ENCODE measurements around the gene HDAC9.

The HDAC9 gene

GRCh38 chr7:18647582-18647981, 152.0 kb downstream of the HDAC9 start:
- H3K36me3 ChIP-seq (ENCODE audit: control insufficient read depth, insufficient read depth, low read length): no peaks in the 10 kb centered on the region
- no peaks in the 10 kb centered on the region for H3K4me1 ChIP-seq (ENCODE audit: control insufficient read depth, insufficient read depth, low read length, poor library complexity, severe bottlenecking)
- H3K27me3 ChIP-seq (replicated peaks; ENCODE audit: control insufficient read depth, insufficient read depth, low read length, poor library complexity, severe bottlenecking): no peaks in the 10 kb centered on the region
- H3K4me3 ChIP-seq (ENCODE audit: insufficient read depth, low read depth, low read length, poor library complexity, severe bottlenecking): no peak overlapping the region
- H3K9me3 ChIP-seq (ENCODE audit: control insufficient read depth, low read length): no peaks in the 10 kb centered on the region
- DNase-seq: no peak
- H3K27ac ChIP-seq (ENCODE audit: insufficient read depth, low read length, poor library complexity, severe bottlenecking): no peak overlapping the region

- no peak overlapping the region for H3K27ac ChIP-seq (ENCODE audit: insufficient read depth, low read length, poor library complexity, severe bottlenecking)
- no peak overlapping the region for H3K4me3 ChIP-seq (ENCODE audit: insufficient read depth, low read depth, low read length, poor library complexity, severe bottlenecking)
- H3K9me3 ChIP-seq (ENCODE audit: control insufficient read depth, low read length): no peaks in the 10 kb centered on the region
- no peaks in the 10 kb centered on the region for H3K36me3 ChIP-seq (ENCODE audit: control insufficient read depth, insufficient read depth, low read length)
- no peaks in the 10 kb centered on the region for H3K4me1 ChIP-seq (ENCODE audit: control insufficient read depth, insufficient read depth, low read length, poor library complexity, severe bottlenecking)
- DNase-seq: no peak
- H3K27me3 ChIP-seq (replicated peaks; ENCODE audit: control insufficient read depth, insufficient read depth, low read length, poor library complexity, severe bottlenecking): no peaks in the 10 kb centered on the region
Measured at GRCh38 chr7:18648849-18649758, 153.6 kb downstream of the HDAC9 start.

- Histone ChIP-seq H3K27me3 (replicated peaks; ENCODE audit: control insufficient read depth, insufficient read depth, low read length, poor library complexity, severe bottlenecking) (no peaks in the 10 kb centered on the region), H3K36me3 (ENCODE audit: control insufficient read depth, insufficient read depth, low read length) (no peaks in the 10 kb centered on the region), H3K27ac (ENCODE audit: insufficient read depth, low read length, poor library complexity, severe bottlenecking) (no peak overlapping the region), H3K4me1 (ENCODE audit: control insufficient read depth, insufficient read depth, low read length, poor library complexity, severe bottlenecking) (no peaks in the 10 kb centered on the region), H3K9me3 (ENCODE audit: control insufficient read depth, low read length) (no peaks in the 10 kb centered on the region), H3K4me3 (ENCODE audit: insufficient read depth, low read depth, low read length, poor library complexity, severe bottlenecking) (no peak overlapping the region)
- no peak for DNase-seq
Measured at GRCh38 chr7:18653381-18654155, 158.0 kb downstream of the HDAC9 start.

GRCh38 chr7:18654709-18655108, 159.2 kb downstream of the HDAC9 start:
- H3K9me3 ChIP-seq (ENCODE audit: control insufficient read depth, low read length): no peaks in the 10 kb centered on the region
- H3K36me3 ChIP-seq (ENCODE audit: control insufficient read depth, insufficient read depth, low read length): no peaks in the 10 kb centered on the region
- no peaks in the 10 kb centered on the region for H3K27me3 ChIP-seq (replicated peaks; ENCODE audit: control insufficient read depth, insufficient read depth, low read length, poor library complexity, severe bottlenecking)
- H3K4me3 ChIP-seq (ENCODE audit: insufficient read depth, low read depth, low read length, poor library complexity, severe bottlenecking): no peak overlapping the region
- H3K4me1 ChIP-seq (ENCODE audit: control insufficient read depth, insufficient read depth, low read length, poor library complexity, severe bottlenecking): no peaks in the 10 kb centered on the region
- no peak for DNase-seq
- H3K27ac ChIP-seq (ENCODE audit: insufficient read depth, low read length, poor library complexity, severe bottlenecking): no peak overlapping the region

GRCh38 chr7:18655506-18655905, 160.0 kb downstream of the HDAC9 start:
- Histone ChIP-seq H3K9me3 (ENCODE audit: control insufficient read depth, low read length) (no peaks in the 10 kb centered on the region), H3K4me1 (ENCODE audit: control insufficient read depth, insufficient read depth, low read length, poor library complexity, severe bottlenecking) (no peaks in the 10 kb centered on the region), H3K27ac (ENCODE audit: insufficient read depth, low read length, poor library complexity, severe bottlenecking) (no peak overlapping the region), H3K36me3 (ENCODE audit: control insufficient read depth, insufficient read depth, low read length) (no peaks in the 10 kb centered on the region), H3K27me3 (replicated peaks; ENCODE audit: control insufficient read depth, insufficient read depth, low read length, poor library complexity, severe bottlenecking) (no peaks in the 10 kb centered on the region), H3K4me3 (ENCODE audit: insufficient read depth, low read depth, low read length, poor library complexity, severe bottlenecking) (no peak overlapping the region)
- no peak for DNase-seq

GRCh38 chr7:18655912-18656311, 160.4 kb downstream of the HDAC9 start:
- no peak for DNase-seq
- H3K27me3 ChIP-seq (replicated peaks; ENCODE audit: control insufficient read depth, insufficient read depth, low read length, poor library complexity, severe bottlenecking): no peaks in the 10 kb centered on the region
- H3K27ac ChIP-seq (ENCODE audit: insufficient read depth, low read length, poor library complexity, severe bottlenecking): no peak overlapping the region
- no peaks in the 10 kb centered on the region for H3K9me3 ChIP-seq (ENCODE audit: control insufficient read depth, low read length)
- no peaks in the 10 kb centered on the region for H3K36me3 ChIP-seq (ENCODE audit: control insufficient read depth, insufficient read depth, low read length)
- H3K4me3 ChIP-seq (ENCODE audit: insufficient read depth, low read depth, low read length, poor library complexity, severe bottlenecking): no peak overlapping the region
- no peaks in the 10 kb centered on the region for H3K4me1 ChIP-seq (ENCODE audit: control insufficient read depth, insufficient read depth, low read length, poor library complexity, severe bottlenecking)

GRCh38 chr7:18656362-18656761, 160.8 kb downstream of the HDAC9 start:
- Histone ChIP-seq H3K27me3 (replicated peaks; ENCODE audit: control insufficient read depth, insufficient read depth, low read length, poor library complexity, severe bottlenecking) (no peaks in the 10 kb centered on the region), H3K36me3 (ENCODE audit: control insufficient read depth, insufficient read depth, low read length) (no peaks in the 10 kb centered on the region), H3K27ac (ENCODE audit: insufficient read depth, low read length, poor library complexity, severe bottlenecking) (no peak overlapping the region), H3K4me1 (ENCODE audit: control insufficient read depth, insufficient read depth, low read length, poor library complexity, severe bottlenecking) (no peaks in the 10 kb centered on the region), H3K9me3 (ENCODE audit: control insufficient read depth, low read length) (no peaks in the 10 kb centered on the region), H3K4me3 (ENCODE audit: insufficient read depth, low read depth, low read length, poor library complexity, severe bottlenecking) (no peak overlapping the region)
- no peak for DNase-seq

- H3K4me3 ChIP-seq (ENCODE audit: insufficient read depth, low read depth, low read length, poor library complexity, severe bottlenecking): no peak overlapping the region
- H3K4me1 ChIP-seq (ENCODE audit: control insufficient read depth, insufficient read depth, low read length, poor library complexity, severe bottlenecking): no peaks in the 10 kb centered on the region
- no peak overlapping the region for H3K27ac ChIP-seq (ENCODE audit: insufficient read depth, low read length, poor library complexity, severe bottlenecking)
- no peak for DNase-seq
- H3K27me3 ChIP-seq (replicated peaks; ENCODE audit: control insufficient read depth, insufficient read depth, low read length, poor library complexity, severe bottlenecking): no peaks in the 10 kb centered on the region
- no peaks in the 10 kb centered on the region for H3K9me3 ChIP-seq (ENCODE audit: control insufficient read depth, low read length)
- no peaks in the 10 kb centered on the region for H3K36me3 ChIP-seq (ENCODE audit: control insufficient read depth, insufficient read depth, low read length)
Measured at GRCh38 chr7:18659746-18660145, 164.2 kb downstream of the HDAC9 start.

GRCh38 chr7:18663321-18663720, 167.8 kb downstream of the HDAC9 start:
- Histone ChIP-seq H3K4me1 (ENCODE audit: control insufficient read depth, insufficient read depth, low read length, poor library complexity, severe bottlenecking) (no peaks in the 10 kb centered on the region), H3K4me3 (ENCODE audit: insufficient read depth, low read depth, low read length, poor library complexity, severe bottlenecking) (no peak overlapping the region), H3K36me3 (ENCODE audit: control insufficient read depth, insufficient read depth, low read length) (no peaks in the 10 kb centered on the region), H3K9me3 (ENCODE audit: control insufficient read depth, low read length) (no peaks in the 10 kb centered on the region), H3K27ac (ENCODE audit: insufficient read depth, low read length, poor library complexity, severe bottlenecking) (no peak overlapping the region), H3K27me3 (replicated peaks; ENCODE audit: control insufficient read depth, insufficient read depth, low read length, poor library complexity, severe bottlenecking) (no peaks in the 10 kb centered on the region)
- DNase-seq: no peak

- H3K9me3 ChIP-seq (ENCODE audit: control insufficient read depth, low read length): no peaks in the 10 kb centered on the region
- peak in 2 of 3 donors; percentile 36 to 41 for DNase-seq
- H3K27ac ChIP-seq (ENCODE audit: insufficient read depth, low read length, poor library complexity, severe bottlenecking): no peak overlapping the region
- H3K4me1 ChIP-seq (ENCODE audit: control insufficient read depth, insufficient read depth, low read length, poor library complexity, severe bottlenecking): no peaks in the 10 kb centered on the region
- no peaks in the 10 kb centered on the region for H3K36me3 ChIP-seq (ENCODE audit: control insufficient read depth, insufficient read depth, low read length)
- H3K4me3 ChIP-seq (ENCODE audit: insufficient read depth, low read depth, low read length, poor library complexity, severe bottlenecking): no peak overlapping the region
- H3K27me3 ChIP-seq (replicated peaks; ENCODE audit: control insufficient read depth, insufficient read depth, low read length, poor library complexity, severe bottlenecking): no peaks in the 10 kb centered on the region
Measured at GRCh38 chr7:18666107-18666728, 170.7 kb downstream of the HDAC9 start.
